Skin of body (tissue), 3 donors: Measurements from ENCODE around the gene SCAF4. TPM values are rescaled to one million over a fixed set of nuclear protein-coding genes. Genes with fewer than 3 reads are reported as not detected.
"Not testable (repeated sequence)": the region's sequence is repeated elsewhere in the genome, so short reads cannot be mapped to it uniquely, and the experiment has no call there.

Experiments used
- DNase-seq: peaks from one replicate; lab custom pipeline; 2025; lab: John Stamatoyannopoulos, UW
- small RNA-seq: library from RNA; depleted of rRNA; stranded (forward); fragments of <200 nt; gene quantifications from one replicate; pipeline ENCODE3, GENCODE V24; 2014; ENCODE audit warnings: low replicate concordance
- total RNA-seq: library from RNA; depleted of rRNA; stranded (reverse); fragments of >200 nt; gene quantifications from one replicate; pipeline ENCODE4 v1.2.3, GENCODE V29; 2014

SCAF4 gene
- total RNA-seq, 1 donor from 2014 or later, result 17.9 TPM

DNA sequence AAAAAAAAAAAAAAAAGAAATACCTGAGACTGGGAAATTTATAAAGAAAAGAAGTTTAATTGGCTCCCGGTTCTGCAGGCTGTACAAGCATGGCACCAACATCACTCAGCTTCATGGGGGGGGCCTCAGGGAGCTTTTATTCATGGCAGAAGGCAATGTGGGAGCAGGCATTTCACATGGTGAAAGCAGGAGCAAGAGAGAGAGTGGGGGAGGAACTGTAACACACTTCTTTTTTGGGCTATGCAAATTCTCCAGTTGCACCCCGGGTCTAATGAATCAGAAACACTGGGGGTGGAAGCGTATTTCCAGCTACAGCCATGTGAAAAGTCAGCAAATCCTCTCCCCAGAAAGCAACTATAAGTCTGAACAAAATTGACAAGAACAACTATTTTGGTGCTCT, 84.3 kb downstream of the SCAF4 start:
- DNase-seq, result no peak

DNA sequence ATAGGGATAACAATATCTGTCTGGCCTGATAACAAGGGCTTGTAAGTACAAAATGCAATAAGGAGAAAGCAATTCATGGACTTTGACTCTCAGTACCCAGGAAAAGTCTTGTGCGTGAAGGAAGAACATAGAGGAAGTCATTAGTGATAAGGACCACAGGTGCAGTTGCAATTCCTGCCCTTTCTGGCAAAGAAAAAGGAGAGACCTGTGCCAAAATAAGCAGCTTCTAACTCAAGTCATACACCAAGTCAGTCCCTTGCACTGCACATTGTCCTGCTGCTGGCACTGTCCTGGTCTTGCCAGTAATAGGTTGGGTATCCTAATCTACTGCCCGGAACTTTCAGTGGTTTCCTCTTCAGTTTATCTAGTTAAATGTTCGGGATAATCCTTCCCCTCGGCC, 87.3 kb downstream of the SCAF4 start:
- DNase-seq, result no peak

DNA sequence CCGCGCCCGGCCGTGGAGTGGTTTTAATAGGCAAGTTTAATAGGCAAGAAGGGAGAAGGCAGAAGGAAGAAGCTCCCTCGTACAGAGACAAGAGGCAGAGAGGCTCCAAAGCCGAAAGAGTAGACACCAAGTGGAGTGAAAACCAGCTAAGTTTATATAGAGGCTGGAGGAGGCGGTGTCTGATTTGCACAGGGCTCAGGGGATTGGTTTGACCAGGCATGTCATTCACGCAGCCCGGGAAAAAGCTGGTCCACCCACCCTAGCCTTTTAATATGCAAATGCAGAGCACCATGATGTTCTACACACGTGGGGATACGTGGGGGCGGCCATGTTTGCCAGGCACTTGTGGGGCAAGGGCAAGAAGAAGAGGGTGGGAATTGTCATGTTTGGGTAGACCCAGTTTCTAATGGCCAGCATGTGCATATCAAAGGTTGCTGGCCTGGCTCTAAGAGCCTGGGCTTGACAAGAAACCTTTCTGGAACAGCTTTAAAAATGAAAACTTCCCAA, 90.4 kb downstream of the SCAF4 start:
- no peak for DNase-seq

GRCh38 chr21:31636874-31637273, 95.0 kb downstream of the SCAF4 start:
- DNase-seq, result no peak

DNA sequence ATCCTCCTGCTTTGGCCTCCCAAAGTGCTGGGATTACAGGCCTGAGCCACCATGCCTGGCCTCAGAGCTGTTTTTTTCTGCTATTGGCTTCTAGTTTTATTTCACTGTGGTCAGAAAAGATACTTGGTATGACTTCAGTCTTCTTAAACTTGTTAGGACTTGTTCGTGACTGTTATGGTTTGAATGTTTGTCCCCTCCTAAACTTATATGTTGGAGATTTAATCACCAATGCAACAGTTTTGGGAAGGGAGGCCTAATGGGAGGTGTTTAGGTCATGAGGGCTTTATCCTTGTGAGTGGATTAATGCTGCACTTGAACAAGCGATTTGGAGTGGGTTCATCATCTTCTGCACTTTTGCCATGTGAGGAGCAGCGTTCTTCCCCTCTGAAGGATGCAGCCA, 96.9 kb downstream of the SCAF4 start:
- DNase-seq, result no peak

DNA sequence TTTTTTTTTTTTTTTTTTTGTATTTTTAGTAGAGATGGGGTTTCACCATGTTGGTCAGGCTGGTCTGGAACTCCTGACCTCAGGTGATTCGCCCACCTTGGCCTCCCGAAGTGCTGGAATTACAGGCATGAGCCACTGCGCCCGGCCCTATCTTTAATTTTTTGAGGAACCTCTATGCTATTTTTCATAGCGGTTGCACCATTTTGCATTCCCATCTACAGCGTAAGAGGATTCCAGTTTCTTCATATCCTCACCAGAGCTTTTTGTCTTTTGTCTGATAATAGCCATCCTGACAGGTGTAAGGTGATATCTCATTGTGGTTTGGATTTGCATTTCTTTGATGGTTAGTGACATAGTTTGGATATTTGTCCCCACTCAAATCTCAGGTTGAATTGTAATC, 100.0 kb downstream of the SCAF4 start:
- DNase-seq, result not testable (repeated sequence)

DNA sequence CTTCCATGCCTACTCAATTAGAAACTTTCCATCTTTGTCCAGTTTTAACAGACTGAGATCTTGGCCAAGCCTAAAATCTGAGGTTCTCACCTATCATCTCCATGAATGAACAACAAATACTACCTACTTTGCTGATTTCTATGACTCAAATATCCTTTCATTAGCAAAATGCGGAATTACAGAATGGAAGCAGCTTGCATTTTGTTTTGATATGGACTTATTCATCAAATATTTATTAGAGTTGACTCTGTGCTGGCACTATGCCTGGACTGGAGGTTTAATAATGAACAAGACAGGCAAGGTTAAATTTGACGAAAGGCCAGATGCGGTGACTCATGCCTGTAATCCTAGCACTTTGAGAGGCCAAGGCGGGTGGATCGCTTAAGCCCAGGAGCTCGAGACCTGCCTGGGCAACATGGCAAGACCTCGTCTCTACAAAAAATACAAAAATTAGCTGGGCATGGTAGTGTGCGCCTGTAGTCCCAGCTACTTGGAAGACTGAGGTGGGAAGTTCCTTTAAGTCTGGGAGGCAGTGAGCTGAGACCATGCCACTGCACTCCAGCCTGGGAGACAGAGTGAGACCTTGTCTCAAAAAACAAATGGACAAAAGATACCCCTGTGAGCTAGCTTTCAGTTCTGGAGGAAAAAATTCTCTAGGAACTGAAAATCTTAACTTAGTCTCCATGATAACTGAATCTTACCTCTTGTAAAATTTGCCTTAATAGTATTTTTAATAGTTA, 101.8 kb downstream of the SCAF4 start:
- DNase-seq, result no peak

DNA sequence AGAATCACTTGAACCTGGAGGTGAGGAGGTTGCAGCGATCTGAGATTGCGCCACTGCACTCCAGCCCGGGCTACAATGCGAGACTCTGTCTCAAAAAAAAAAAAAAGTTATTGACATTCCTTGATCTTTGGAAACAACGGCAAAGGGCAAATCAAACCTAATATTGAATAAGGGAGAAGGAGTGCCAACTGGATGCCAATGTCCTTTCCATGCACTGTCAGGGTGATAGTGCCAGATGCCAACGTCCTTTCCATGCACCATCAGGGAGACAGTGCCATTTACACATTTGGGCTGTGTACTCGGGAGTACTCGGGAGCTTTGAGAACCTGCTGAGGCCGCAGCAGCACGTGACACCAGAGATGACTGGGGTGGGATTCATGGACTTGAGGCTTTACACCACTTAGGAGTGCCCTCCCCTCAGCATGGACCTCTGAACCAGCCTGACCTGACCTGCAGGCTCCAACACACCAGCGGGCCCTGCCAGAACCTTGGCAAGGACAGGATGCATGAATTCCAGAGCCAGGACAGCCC, 106.9 kb downstream of the SCAF4 start:
- DNase-seq, result no peak

DNA sequence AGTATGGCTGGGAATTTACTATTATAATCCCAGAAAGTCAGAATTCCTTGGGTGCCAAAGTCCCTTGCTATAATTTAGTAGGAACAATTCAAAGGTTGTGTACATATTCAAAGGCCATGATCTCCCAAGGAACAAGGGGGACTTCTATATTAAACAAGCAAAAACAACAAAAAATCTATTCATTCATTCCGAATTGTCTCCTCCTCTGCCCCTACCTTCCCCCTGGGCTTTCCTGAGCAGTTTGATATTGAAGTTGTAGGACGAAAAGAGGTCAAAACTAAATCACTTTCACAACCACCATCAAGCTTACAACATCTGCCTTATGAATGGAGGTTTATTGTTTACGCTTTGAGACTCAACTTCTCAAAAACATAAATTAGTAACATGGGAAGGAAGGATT, 107.7 kb downstream of the SCAF4 start:
- no peak for DNase-seq

DNA sequence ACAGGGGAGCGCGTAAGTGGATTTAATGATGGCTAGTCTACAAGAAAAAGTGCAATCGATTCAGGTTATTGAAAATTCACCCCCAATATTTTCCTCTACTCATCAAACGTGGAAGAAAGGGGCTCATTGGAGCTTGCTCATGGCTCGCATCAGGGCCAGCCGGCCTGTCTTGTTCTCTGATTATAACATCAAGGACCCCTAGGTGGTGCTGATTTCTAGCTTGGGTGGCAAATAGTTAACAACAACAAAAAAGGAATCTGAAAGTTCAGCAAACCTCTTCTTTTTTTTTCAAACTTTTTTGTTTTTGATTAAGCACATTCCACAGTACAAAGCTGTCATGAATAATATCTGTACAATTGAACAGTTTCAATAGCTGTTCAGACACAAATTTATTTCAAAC, 108.3 kb downstream of the SCAF4 start:
- no peak for DNase-seq

DNA sequence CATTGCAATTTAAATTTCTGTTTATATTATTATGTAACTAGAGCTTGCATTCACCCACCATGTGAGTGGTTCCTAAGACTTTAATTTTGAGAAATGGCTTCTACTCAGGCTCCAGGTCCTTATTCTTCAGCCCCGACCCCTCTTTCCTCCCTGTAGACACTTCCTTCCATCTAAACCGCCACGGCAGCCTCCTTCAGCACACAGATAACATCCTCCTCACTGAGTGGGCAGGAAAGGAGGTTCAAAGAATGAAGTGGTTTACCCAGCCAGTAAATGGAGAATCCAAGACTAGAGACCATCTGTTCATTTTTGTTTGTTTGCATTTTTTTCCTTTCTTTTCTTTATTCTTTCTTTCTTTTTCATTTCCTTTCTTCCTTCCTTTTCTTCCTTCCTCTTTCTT, 109.5 kb downstream of the SCAF4 start:
- DNase-seq, result no peak

Small RNAs within 50 kb of the gene (small RNA-seq; reads per million reads assigned to genes)
- gene RF01241, result not detected

Other genes with a start within 250 kb of the SCAF4 start
- 75.5 TPM for gene SOD1, start 72.4 kb downstream of the SCAF4 start, total RNA-seq
- gene HUNK, start 140.9 kb upstream of the SCAF4 start, total RNA-seq, result 5.5 TPM